Kidney epithelial cell (primary cell): ENCODE results near the gene SIAE. TPM values are rescaled to one million over a fixed set of nuclear protein-coding genes. Genes with fewer than 3 reads are reported as not detected.

Experiments
- DNase-seq: peaks from one replicate; pipeline ENCODE4 v3.0.0-alpha.2; 2010; ENCODE audit warnings: low read depth
- H3K27me3 ChIP-seq: 2 replicates; pipeline ENCODE4 v1.6.0; 2011; ENCODE audit warnings: low read length; ENCODE audit not compliant: control insufficient read depth, insufficient read depth
- H3K36me3 ChIP-seq: 2 replicates; pipeline ENCODE4 v1.5.1; 2011; ENCODE audit warnings: low read length; ENCODE audit not compliant: control insufficient read depth, insufficient read depth
- H3K4me3 ChIP-seq: 2 replicates; pipeline ENCODE4 v1.5.1; 2011; ENCODE audit warnings: low read depth, mild to moderate bottlenecking, control low read depth, low read length
- CTCF ChIP-seq: IDR thresholded peaks from 2 replicates; pipeline ENCODE4 v1.5.1; 2011; ENCODE audit warnings: mild to moderate bottlenecking, moderate library complexity, low read length, control low read depth, inconsistent platforms; ENCODE audit not compliant: insufficient read depth, poor library complexity, severe bottlenecking
- total RNA-seq: library from RNA; depleted of rRNA; stranded (reverse); fragments of >200 nt; gene quantifications from 2 replicates; pipeline ENCODE4 v1.2.3, GENCODE V29; 2015

SIAE gene, protein sequence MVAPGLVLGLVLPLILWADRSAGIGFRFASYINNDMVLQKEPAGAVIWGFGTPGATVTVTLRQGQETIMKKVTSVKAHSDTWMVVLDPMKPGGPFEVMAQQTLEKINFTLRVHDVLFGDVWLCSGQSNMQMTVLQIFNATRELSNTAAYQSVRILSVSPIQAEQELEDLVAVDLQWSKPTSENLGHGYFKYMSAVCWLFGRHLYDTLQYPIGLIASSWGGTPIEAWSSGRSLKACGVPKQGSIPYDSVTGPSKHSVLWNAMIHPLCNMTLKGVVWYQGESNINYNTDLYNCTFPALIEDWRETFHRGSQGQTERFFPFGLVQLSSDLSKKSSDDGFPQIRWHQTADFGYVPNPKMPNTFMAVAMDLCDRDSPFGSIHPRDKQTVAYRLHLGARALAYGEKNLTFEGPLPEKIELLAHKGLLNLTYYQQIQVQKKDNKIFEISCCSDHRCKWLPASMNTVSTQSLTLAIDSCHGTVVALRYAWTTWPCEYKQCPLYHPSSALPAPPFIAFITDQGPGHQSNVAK
- total RNA-seq: 9.4 and 10.3 TPM in 2 replicates

- peak within 1 kb of the TSS; percentile 87 for H3K4me3 ChIP-seq
- no peak for TF ChIP-seq CTCF
- H3K36me3 ChIP-seq: no peaks in the 10 kb centered on the region
- no peaks in the 10 kb centered on the region for H3K27me3 ChIP-seq
- peak; percentile 77 for DNase-seq
Measured at GRCh38 chr11:124673333-124674167, at the start of gene SIAE, which contains the start of gene SPA17. Gene SIAE, minus strand, starts transcription at chr11:124673739. Its CDS starts 31 bp downstream, at chr11:124673708. Gene SPA17, plus strand, starts transcription at chr11:124673904. Its CDS starts 1,361 bp downstream, at chr11:124675265.

DNA sequence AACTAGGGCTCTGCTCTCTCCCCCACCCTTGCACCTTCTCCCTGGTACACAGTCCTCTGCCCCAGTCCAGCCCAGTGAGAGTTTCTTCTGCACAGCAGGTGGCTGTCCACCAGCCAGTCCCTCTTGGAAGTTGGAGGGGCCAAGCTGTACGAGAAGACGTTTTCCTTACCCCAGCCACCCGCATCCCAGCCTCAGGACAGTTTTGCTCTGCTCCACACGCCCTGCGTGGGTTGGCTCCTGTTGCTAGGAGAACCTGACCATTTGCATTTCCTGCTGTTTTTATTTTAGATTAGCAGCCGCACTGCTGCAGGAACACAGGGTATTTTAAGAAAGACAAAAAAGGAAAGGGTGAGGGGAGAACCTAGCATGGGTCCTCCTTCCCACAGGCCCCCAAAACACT, 48.6 kb upstream of the SIAE start:
- Histone ChIP-seq H3K27me3 (peaks cover 36% of the 10 kb centered on the region), H3K36me3 (no peaks in the 10 kb centered on the region), H3K4me3 (no peak overlapping the region)
- DNase-seq: no peak
- TF ChIP-seq CTCF: no peak

- no peak overlapping the region for H3K4me3 ChIP-seq
- H3K36me3 ChIP-seq: no peaks in the 10 kb centered on the region
- DNase-seq: no peak
- peaks cover 38% of the 10 kb centered on the region for H3K27me3 ChIP-seq
- TF ChIP-seq CTCF: no peak
Measured at GRCh38 chr11:124719534-124719933, 46.0 kb upstream of the SIAE start.

- Histone ChIP-seq H3K27me3 (peaks cover 38% of the 10 kb centered on the region), H3K4me3 (no peak overlapping the region), H3K36me3 (no peaks in the 10 kb centered on the region)
- no peak for TF ChIP-seq CTCF
- DNase-seq: no peak
Measured at GRCh38 chr11:124718801-124719200, 45.3 kb upstream of the SIAE start.

DNA sequence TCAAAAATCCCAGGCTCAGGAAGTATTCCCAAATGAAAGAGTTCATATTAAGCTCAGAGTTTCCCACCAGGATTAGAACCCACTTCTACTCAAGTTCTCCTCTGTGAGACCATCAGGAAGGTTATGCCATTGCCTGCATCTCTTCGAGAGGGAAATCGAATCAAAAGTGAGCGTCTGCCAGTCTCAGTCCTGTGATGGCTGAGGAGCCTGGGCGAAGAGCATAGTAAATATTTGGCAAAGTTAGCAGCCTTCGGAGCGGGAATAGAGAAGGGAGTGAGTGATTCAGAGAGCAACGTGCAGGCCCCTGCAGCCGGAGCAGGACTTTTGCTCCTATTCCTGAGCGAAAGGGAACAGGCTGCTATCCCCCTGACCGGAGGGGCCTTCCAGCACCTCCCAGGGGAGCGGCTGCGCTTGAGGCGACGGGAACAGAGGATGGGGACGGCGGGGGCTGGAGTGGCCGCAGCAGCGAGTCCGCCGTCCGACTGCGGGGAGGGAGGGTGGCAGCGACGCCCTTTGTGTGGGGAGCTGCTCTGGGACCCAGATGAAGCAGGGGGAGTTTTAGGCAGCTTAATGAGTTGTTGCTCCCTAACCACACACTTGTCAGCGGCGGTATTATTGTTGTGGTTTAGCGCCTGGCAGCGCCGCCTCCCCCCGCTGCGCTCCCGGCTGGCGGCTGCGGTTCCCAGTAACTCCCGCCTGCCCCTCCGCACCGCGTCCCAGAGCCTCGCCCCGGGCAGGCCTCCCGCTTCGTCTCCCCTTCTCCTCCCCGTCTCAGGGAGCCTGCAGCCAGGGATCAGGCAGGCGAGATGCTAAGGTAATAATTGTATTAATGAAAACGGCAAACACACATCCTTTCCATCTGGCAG, 44.5 kb upstream of the SIAE start:
- Histone ChIP-seq H3K4me3 (peak overlapping the region; percentile 30), H3K27me3 (peaks cover 37% of the 10 kb centered on the region), H3K36me3 (no peaks in the 10 kb centered on the region)
- no peak for TF ChIP-seq CTCF
- no peak for DNase-seq
